GM12873 (cell line): ENCODE measurements around the gene TRIM17.

Source experiments
- TF ChIP-seq, protein P1 (sequence below): IDR thresholded peaks from 2 replicates; pipeline ENCODE4 v1.5.1; 2012; ENCODE audit warnings: low read depth, mild to moderate bottlenecking, moderate library complexity, low read length, control low read depth; ENCODE audit not compliant: insufficient read depth; ENCODE audit errors: missing control alignments

The TRIM17 gene

GRCh38 chr1:228374711-228375577 lies 41.7 kb downstream of the TRIM17 start:
- TF ChIP-seq, protein P1, sequence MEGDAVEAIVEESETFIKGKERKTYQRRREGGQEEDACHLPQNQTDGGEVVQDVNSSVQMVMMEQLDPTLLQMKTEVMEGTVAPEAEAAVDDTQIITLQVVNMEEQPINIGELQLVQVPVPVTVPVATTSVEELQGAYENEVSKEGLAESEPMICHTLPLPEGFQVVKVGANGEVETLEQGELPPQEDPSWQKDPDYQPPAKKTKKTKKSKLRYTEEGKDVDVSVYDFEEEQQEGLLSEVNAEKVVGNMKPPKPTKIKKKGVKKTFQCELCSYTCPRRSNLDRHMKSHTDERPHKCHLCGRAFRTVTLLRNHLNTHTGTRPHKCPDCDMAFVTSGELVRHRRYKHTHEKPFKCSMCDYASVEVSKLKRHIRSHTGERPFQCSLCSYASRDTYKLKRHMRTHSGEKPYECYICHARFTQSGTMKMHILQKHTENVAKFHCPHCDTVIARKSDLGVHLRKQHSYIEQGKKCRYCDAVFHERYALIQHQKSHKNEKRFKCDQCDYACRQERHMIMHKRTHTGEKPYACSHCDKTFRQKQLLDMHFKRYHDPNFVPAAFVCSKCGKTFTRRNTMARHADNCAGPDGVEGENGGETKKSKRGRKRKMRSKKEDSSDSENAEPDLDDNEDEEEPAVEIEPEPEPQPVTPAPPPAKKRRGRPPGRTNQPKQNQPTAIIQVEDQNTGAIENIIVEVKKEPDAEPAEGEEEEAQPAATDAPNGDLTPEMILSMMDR = no peak

DNA sequence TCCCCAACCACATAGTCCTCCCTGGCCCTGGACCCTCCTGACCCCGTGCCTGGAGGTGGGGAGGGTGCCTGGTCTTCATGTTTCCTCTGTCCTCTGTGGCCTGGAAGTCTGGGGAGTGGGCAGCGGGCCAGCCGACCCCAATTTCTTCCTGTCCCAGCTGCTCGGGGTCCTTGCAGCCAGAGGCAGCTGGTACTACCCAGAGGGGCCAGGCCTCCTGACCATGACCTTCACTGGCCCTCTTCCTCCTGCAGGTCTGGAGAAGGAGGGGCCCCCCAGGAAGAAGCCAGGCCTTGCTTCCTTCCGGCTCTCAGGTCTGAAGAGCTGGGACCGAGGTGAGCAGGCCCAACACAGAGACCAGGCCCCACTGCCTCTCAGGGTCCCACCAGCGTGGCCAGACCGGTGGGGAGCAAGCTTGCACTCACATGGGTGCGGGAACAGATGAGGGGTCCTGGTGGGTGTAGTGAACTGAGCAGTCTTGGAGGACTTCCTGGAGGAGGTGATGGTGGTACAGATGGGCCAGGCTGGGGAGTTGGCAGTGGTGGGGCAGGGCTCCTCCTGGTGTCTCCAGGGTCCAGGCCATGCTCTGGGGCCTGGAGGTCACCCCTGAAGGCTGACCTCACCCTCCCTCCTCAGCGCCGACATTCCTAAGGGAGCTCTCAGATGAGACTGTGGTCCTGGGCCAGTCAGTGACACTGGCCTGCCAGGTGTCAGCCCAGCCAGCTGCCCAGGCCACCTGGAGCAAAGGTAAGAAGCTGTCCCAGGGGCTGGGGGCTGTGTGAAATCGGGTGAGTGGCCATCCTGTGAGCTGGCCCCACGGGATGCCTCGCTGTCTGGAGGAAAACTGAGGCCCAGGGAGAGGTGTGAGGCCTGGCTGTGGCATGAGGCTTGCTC lies 42.7 kb downstream of the TRIM17 start:
- TF ChIP-seq, protein P1 = no peak

- TF ChIP-seq, protein P1 = no peak
Measured at GRCh38 chr1:228373004-228373680, 43.5 kb downstream of the TRIM17 start.

DNA sequence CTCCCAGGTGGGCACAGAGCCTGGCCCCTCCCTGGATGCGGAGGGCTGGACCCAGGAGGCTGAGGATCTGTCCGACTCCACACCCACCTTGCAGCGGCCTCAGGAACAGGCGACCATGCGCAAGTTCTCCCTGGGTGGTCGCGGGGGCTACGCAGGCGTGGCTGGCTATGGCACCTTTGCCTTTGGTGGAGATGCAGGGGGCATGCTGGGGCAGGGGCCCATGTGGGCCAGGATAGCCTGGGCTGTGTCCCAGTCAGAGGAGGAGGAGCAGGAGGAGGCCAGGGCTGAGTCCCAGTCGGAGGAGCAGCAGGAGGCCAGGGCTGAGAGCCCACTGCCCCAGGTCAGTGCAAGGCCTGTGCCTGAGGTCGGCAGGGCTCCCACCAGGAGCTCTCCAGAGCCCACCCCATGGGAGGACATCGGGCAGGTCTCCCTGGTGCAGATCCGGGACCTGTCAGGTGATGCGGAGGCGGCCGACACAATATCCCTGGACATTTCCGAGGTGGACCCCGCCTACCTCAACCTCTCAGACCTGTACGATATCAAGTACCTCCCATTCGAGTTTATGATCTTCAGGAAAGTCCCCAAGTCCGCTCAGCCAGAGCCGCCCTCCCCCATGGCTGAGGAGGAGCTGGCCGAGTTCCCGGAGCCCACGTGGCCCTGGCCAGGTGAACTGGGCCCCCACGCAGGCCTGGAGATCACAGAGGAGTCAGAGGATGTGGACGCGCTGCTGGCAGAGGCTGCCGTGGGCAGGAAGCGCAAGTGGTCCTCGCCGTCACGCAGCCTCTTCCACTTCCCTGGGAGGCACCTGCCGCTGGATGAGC lies 44.3 kb downstream of the TRIM17 start:
- TF ChIP-seq, protein P1 = no peak

DNA sequence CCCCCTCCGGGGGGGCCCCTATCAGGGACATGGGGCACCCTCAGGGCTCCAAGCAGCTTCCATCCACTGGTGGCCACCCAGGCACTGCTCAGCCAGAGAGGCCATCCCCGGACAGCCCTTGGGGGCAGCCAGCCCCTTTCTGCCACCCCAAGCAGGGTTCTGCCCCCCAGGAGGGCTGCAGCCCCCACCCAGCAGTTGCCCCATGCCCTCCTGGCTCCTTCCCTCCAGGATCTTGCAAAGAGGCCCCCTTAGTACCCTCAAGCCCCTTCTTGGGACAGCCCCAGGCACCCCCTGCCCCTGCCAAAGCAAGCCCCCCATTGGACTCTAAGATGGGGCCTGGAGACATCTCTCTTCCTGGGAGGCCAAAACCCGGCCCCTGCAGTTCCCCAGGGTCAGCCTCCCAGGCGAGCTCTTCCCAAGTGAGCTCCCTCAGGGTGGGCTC lies 44.9 kb downstream of the TRIM17 start:
- TF ChIP-seq, protein P1 = no peak

- TF ChIP-seq, protein P1 = no peak
Measured at GRCh38 chr1:228370941-228371740, 45.5 kb downstream of the TRIM17 start.
